A549 (cell line): ENCODE results near the gene RFTN2.

Source experiments
- CTCF ChIP-seq: fragments of >200 bp; sonication (Bioruptor Twin); formaldehyde crosslinking; IDR thresholded peaks from 3 replicates; pipeline ENCODE4 v1.5.1; 2016
- EP300 ChIP-seq, 2 experiments: fragments of >200 bp; sonication (Bioruptor Twin); formaldehyde crosslinking; IDR thresholded peaks; 2 replicates in 1 of 2; 3 replicates in 1 of 2; pipeline ENCODE4 v1.6.1; 2016 to 2017
- RARB ChIP-seq: fragments of 250-450 bp; sonication (Bioruptor Pico); IDR thresholded peaks from 2 replicates; pipeline ENCODE4 v1.8.0; 2021; ENCODE audit warnings: mild to moderate bottlenecking, moderate library complexity
- SMC3 ChIP-seq: fragments of >200 bp; sonication (Bioruptor Twin); formaldehyde crosslinking; IDR thresholded peaks from 3 replicates; pipeline ENCODE4 v1.6.1; 2018; ENCODE audit warnings: inconsistent platforms

GRCh38 chr2:197673606-197674005 lies 1.8 kb downstream of the RFTN2 start:
- no peak for TF ChIP-seq RARB (CRISPR knock-in tag)
- TF ChIP-seq EP300 (IDR thresholded peaks at IDR 0.05), result no peak
- no peak for TF ChIP-seq SMC3
- no peak for TF ChIP-seq CTCF
